Testis (tissue), 3 donors: ENCODE results near the gene COLGALT1. TPM values are rescaled to one million over a fixed set of nuclear protein-coding genes. Genes with fewer than 3 reads are reported as not detected.
"Not testable (repeated sequence)": the region's sequence is repeated elsewhere in the genome, so short reads cannot be mapped to it uniquely, and the experiment has no call there.

Experiments used
- DNase-seq: peaks from one replicate; pipeline ENCODE4 v3.0.0-alpha.2; 2019
- H3K27ac ChIP-seq, 2 donors: fragments of 200-600 bp; sonication (generic); one replicate each; pipeline ENCODE4 v1.5.1; 2019
- H3K27me3 ChIP-seq: fragments of 200-600 bp; sonication (generic); one replicate; pipeline ENCODE4 v1.5.1; 2019
- H3K36me3 ChIP-seq: fragments of 200-600 bp; sonication (generic); one replicate; pipeline ENCODE4 v1.5.1; 2017; ENCODE audit warnings: low read depth; ENCODE audit errors: missing control alignments
- H3K4me1 ChIP-seq: fragments of 200-600 bp; sonication (generic); one replicate; pipeline ENCODE4 v1.5.1; 2019
- H3K4me3 ChIP-seq, 2 donors: fragments of 200-600 bp; sonication (generic); one replicate each; pipeline ENCODE4 v1.5.1; 2017 to 2019
- H3K9me3 ChIP-seq: fragments of 200-600 bp; sonication (generic); one replicate; pipeline ENCODE4 v1.5.1; 2017
- POLR2A ChIP-seq: fragments of 450-650 bp; IDR thresholded peaks from one replicate; pipeline ENCODE4 v1.6.1; 2017; ENCODE audit warnings: antibody characterized with exemption, mild to moderate bottlenecking, moderate library complexity
- whole genome bisulfite sequencing, 2 donors: methylation state at CpG; one replicate each; pipeline ENCODE4 v1.1.5; 2018; 5-methylcytosine and 5-hydroxymethylcytosine counted together
- intact Hi-C: fragments of 100-400 bp; cut with DNase I; formaldehyde crosslinking; loops from one replicate; pipeline ENCODE4 v1.15.1; 2023; ENCODE audit warnings: low total_unique reads
- polyA plus RNA-seq: library from polyadenylated mRNA; stranded (reverse); fragments of 350-450 nt; fragmentation: Illumina TruSeq; extraction: RNeasy Lipid Tissue Mini Kit (QIAGEN cat#74804); gene quantifications from one replicate; pipeline ENCODE4 v1.2.3, GENCODE V29; 2014; ENCODE audit warnings: low read depth, low replicate concordance; ENCODE audit not compliant: insufficient read depth
- total RNA-seq, 2 donors: library from RNA; depleted of rRNA; stranded (reverse); fragments of >200 nt; gene quantifications; one replicate each; pipeline ENCODE4 v1.2.3, GENCODE V29; 2016
- TF ChIP-seq, protein P1 (sequence below), 3 experiments: fragments of 450-650 bp in 2 of 3; fragments of 200-600 bp in 1 of 3; sonication (generic) in 1 of 3; IDR thresholded peaks; one replicate each; pipeline ENCODE4 v1.5.1; 2016 to 2019; ENCODE audit warnings: antibody characterized with exemption in 3 of 3, mild to moderate bottlenecking in 2 of 3, moderate library complexity in 1 of 3

Gene COLGALT1
- total and polyA plus RNA-seq, 3 donors from 2014 or later: 52.0 to 94.5 (median 70.3) TPM

DNA sequence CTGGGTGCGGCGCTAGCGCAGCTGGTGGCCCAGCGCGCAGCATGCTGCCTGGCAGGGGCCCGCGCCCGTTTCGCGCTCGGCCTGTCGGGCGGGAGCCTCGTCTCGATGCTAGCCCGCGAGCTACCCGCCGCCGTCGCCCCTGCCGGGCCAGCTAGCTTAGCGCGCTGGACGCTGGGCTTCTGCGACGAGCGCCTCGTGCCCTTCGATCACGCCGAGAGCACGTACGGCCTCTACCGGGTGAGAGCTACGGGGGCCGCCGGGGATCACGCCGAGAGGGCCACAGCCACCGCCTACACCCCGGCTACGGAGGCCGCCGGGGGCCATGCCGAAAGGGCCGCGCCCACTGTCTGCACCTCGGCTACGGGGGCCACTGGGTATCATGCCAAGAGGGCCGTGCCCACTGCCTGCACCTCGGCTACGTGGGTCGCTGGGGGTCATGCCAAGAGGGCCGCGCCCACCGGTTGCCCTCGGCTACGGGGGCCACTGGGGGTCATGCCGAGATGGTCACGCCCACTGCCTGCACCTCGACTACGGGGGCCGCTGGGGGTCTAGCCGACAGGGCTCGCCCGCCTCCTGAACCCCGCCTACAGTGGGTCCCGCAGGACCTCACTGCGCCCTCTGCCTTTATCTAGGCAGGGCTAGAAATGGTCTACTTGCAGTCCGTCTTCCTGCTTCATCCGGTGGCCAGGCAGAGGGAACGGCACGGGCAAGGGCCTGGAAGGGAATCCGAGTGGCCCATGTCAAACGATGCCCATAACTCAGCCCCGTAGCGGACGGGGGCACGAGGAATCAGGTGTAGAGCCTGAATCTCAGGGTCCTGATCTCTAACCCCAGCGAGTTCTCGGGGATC is 43.5 kb upstream of the COLGALT1 start:
- Histone ChIP-seq H3K27me3 (no peaks in the 10 kb centered on the region), H3K27ac (peak overlapping the region; percentile 93 to 96), H3K36me3 (no peaks in the 10 kb centered on the region), H3K4me1 (peaks cover 28% of the 10 kb centered on the region), H3K4me3 (peak overlapping the region; percentile 85 to 90), H3K9me3 (no peaks in the 10 kb centered on the region)
- intact Hi-C loops: no loop called here
- WGBS, 2 donors: 1 to 3% methylated on average over 13 to 28 of the region's 82 CpGs
- no peak for TF ChIP-seq POLR2A
- TF ChIP-seq, protein P1, sequence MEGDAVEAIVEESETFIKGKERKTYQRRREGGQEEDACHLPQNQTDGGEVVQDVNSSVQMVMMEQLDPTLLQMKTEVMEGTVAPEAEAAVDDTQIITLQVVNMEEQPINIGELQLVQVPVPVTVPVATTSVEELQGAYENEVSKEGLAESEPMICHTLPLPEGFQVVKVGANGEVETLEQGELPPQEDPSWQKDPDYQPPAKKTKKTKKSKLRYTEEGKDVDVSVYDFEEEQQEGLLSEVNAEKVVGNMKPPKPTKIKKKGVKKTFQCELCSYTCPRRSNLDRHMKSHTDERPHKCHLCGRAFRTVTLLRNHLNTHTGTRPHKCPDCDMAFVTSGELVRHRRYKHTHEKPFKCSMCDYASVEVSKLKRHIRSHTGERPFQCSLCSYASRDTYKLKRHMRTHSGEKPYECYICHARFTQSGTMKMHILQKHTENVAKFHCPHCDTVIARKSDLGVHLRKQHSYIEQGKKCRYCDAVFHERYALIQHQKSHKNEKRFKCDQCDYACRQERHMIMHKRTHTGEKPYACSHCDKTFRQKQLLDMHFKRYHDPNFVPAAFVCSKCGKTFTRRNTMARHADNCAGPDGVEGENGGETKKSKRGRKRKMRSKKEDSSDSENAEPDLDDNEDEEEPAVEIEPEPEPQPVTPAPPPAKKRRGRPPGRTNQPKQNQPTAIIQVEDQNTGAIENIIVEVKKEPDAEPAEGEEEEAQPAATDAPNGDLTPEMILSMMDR (IDR thresholded peaks at IDR 0.05): peak in 2 of 3 experiments; percentile 14 to 45
- peak; percentile 92 for DNase-seq

DNA sequence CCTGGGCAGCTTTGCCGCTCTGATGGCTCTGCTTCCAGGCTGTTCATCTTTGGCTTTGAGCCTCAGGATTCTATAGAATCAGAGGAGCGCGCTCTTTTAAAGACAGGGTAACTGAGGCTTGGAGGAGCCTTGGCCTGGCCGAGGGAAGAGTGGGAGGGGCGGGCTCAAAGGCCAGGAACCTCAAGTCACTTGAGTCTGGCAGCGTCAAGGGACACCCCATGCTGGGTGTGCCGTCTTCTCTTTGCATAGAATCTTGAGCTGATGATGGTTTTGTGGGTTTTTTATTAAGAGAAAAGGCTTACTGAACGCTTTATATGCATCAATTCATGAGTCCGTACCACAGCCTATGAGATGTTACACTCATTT is 42.9 kb upstream of the COLGALT1 start:
- TF ChIP-seq, protein P1 (IDR thresholded peaks at IDR 0.05): peak in 1 of 3 experiments; percentile 6
- no peak for TF ChIP-seq POLR2A
- DNase-seq: no peak
- peak overlapping the region; percentile 93 to 96 for H3K27ac ChIP-seq
- peaks cover 26% of the 10 kb centered on the region for H3K4me1 ChIP-seq
- H3K36me3 ChIP-seq: no peaks in the 10 kb centered on the region
- 32 to 43% methylated on average over 8 to 9 of the region's 9 CpGs for WGBS, 2 donors
- peak overlapping the region; percentile 85 to 90 for H3K4me3 ChIP-seq
- no peaks in the 10 kb centered on the region for H3K27me3 ChIP-seq
- no peaks in the 10 kb centered on the region for H3K9me3 ChIP-seq
- intact Hi-C loops: no loop called here

DNA sequence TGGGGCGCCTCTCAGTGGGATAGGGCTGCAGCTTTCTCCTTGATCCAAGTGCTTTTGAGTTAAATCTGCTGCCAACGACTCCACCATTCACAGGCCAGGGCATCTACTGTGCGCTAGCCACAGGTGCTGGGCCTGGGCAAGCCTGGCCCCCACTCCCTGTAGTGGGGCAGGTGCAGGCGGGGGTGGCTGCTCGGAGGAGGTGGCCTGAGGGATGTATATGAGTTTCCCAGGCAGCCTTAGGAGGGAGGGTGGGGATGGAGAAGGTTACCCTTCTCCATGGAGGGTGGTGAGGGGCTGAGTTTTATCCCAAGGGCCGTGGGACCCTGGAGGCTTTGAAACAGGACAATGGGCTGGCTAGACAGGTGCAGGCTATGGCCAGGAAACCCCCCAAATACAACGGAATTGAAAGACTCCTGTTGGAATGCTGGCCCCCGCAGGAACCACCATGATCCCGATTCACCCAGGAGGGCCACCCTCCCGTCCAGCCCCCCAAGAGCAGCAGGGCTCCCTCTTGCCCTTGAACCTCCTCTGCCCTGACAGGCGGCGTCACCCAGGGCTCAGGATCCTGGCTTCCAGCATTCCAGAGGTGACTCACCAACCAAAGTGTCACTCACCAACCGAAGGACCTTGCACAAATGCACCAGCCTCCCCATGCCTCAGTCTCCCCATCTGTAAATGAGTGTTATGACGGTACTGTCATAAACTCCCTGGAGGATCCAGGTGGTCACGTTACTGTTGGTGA is 39.9 kb upstream of the COLGALT1 start:
- H3K27me3 ChIP-seq: no peaks in the 10 kb centered on the region
- no peak overlapping the region for H3K27ac ChIP-seq
- intact Hi-C loops: no loop called here
- 80 to 85% methylated on average over 9 to 15 of the region's 15 CpGs for WGBS, 2 donors
- no peaks in the 10 kb centered on the region for H3K36me3 ChIP-seq
- DNase-seq: no peak
- TF ChIP-seq, protein P1 (IDR thresholded peaks at IDR 0.05): no peak
- TF ChIP-seq POLR2A: no peak
- no peaks in the 10 kb centered on the region for H3K9me3 ChIP-seq
- no peak overlapping the region for H3K4me3 ChIP-seq
- H3K4me1 ChIP-seq: peaks cover 5% of the 10 kb centered on the region

DNA sequence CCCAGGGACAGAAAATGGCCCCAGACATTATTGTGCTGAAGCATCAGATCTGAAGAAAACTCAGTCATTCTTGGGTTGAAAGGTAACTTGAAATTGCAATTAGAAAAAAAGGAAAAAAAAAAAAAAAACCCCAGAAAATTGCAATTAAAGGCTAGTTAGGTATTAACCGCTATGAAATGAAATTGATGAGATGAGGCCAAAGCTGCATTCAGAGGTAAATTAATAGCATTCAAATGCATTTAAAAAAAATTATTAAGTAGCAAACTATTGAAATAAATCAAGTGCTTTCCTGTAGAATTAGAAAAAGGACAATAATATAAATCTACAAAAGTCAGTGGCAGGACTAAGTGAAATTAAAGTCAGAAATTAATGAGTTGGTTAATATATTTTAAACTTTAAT is 37.6 kb upstream of the COLGALT1 start:
- 96 to 98% methylated on average over 1 of the region's 1 CpG for WGBS, 2 donors
- Histone ChIP-seq H3K27me3 (no peaks in the 10 kb centered on the region), H3K36me3 (no peaks in the 10 kb centered on the region), H3K4me1 (peaks cover 2% of the 10 kb centered on the region), H3K27ac (no peak overlapping the region), H3K4me3 (no peak overlapping the region), H3K9me3 (no peaks in the 10 kb centered on the region)
- intact Hi-C loops: no loop called here
- no peak for DNase-seq
- TF ChIP-seq, protein P1 (IDR thresholded peaks at IDR 0.05): no peak
- no peak for TF ChIP-seq POLR2A

DNA sequence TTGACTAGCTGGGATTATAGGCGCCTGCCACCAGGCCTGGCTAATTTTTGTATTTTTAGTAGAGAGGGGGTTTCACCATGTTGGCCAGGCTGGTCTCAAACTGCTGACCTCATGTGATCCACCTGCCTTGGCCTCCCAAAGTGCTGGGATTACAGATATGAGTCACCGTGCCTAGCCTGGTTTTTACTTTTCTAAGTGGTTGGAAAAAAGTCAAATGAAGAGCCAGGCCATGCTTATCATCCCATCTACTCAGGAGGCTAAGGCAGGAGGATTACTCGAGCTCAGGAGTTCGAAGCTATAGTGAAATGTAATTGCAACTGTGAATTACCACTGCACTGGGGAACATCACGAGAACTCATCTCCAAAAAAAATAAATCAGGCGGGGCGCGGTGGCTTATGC is 36.8 kb upstream of the COLGALT1 start:
- H3K4me1 ChIP-seq, intact Hi-C loops, DNase-seq: not testable (repeated sequence)

More for the DNA sequence above, 36.8 kb upstream of the COLGALT1 start:
- H3K4me3 ChIP-seq, H3K27ac ChIP-seq, H3K9me3 ChIP-seq, H3K36me3 ChIP-seq, H3K27me3 ChIP-seq: not testable (repeated sequence)
- WGBS, 2 donors: 89 to 97% methylated on average over 8 of the region's 8 CpGs
